ENCODE results near the gene ZHX3. TPM values are rescaled to one million over a fixed set of nuclear protein-coding genes. Genes with fewer than 3 reads are reported as not detected.

Gene ZHX3
- total and polyA plus RNA-seq, 4 donors = 3.2 to 30.0 (median 8.0) TPM

DNA sequence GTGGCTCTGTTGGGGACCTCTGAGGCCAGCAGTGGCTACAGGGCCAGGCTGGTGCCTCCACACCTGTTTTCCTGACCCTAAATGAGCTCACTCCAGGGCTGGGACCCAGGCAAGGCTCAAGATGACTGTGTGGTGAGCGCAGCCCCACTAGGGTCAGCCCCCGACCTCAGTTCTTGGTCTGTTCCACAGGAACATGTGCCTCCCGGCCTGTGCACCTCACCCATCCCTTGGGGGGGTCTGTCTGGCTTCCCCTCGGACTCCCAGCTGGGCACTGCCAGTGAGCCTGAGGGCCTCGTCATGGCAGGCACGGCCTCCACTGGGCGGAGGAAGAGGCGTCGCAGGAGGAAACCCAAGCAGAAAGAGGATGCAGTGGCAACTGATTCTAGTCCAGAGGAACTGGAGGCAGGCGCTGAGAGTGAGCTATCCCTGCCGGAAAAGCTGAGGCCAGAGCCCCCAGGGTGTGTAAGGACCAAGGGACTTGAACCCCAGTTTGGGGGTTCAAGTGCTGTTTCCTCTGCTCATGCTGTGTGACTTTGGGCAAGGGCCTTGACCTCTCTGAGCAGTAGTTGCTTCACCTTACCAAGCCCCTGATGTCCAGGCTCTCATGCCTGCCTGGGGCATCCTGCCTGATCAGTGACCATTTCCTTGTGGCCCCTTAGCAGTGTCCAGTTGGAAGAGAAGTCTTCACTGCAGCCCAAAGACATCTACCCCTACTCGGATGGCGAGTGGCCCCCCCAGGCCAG lies 31.1 kb upstream of the ZHX3 start:
- Histone ChIP-seq H3K36me3 (ENCODE audit: control insufficient read depth in 4 of 4, insufficient read depth in 3 of 4, low read depth in 1 of 4, low read length in 3 of 4) (peaks cover 7 to 58% (median 23%) of the 10 kb centered on the region in 4 donors), H3K9me3 (ENCODE audit: control insufficient read depth in 4 of 4, low read length in 3 of 4) (no peaks in the 10 kb centered on the region), H3K9ac (ENCODE audit: low read depth in 1 of 2, low read length in 2 of 2) (no peak overlapping the region), H3K27ac (ENCODE audit: low read depth in 1 of 2, low read length in 2 of 2) (no peak overlapping the region), H3K4me3 (ENCODE audit: low read depth in 1 of 3, low read length in 3 of 3) (no peak overlapping the region), H3K27me3 (ENCODE audit: control insufficient read depth in 4 of 4, insufficient read depth in 4 of 4, low read length in 3 of 4) (no peaks in the 10 kb centered on the region), H3K4me1 (ENCODE audit: control insufficient read depth in 4 of 4, insufficient read depth in 4 of 4, low read length in 3 of 4) (peaks cover 0 to 8% (median 4%) of the 10 kb centered on the region in 4 donors)
- DNase-seq (ENCODE audit: low spot score) = no peak
- 96% methylated on average over 13 of the region's 13 CpGs for WGBS
- TF ChIP-seq YY1 (IDR thresholded peaks at IDR 0.05) = no peak
- TF ChIP-seq, protein P1, sequence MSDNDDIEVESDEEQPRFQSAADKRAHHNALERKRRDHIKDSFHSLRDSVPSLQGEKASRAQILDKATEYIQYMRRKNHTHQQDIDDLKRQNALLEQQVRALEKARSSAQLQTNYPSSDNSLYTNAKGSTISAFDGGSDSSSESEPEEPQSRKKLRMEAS (IDR thresholded peaks at IDR 0.05) = no peak
- TF ChIP-seq ZBTB33 (IDR thresholded peaks at IDR 0.05) = no peak
- no peak for TF ChIP-seq NR2F2 (IDR thresholded peaks at IDR 0.05)
- TF ChIP-seq HNF4G (IDR thresholded peaks at IDR 0.05) = no peak
- TF ChIP-seq JUND (IDR thresholded peaks at IDR 0.05) = no peak
- TF ChIP-seq GABPA (IDR thresholded peaks at IDR 0.05 in 1 of 2, conservative IDR thresholded peaks at IDR 0.05 in 1 of 2) = no peak
- no peak for TF ChIP-seq HNF4A (conservative IDR thresholded peaks at IDR 0.05)
- no peak for TF ChIP-seq FOXA2 (IDR thresholded peaks at IDR 0.05)
- no peak for TF ChIP-seq REST (IDR thresholded peaks at IDR 0.05)
- no peak for TF ChIP-seq FOXA1 (IDR thresholded peaks at IDR 0.05)
- TF ChIP-seq EGR1 (IDR thresholded peaks at IDR 0.05; ENCODE audit: low read depth in 2 of 2) = no peak
- TF ChIP-seq, protein P2, sequence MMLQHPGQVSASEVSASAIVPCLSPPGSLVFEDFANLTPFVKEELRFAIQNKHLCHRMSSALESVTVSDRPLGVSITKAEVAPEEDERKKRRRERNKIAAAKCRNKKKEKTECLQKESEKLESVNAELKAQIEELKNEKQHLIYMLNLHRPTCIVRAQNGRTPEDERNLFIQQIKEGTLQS (IDR thresholded peaks at IDR 0.05) = no peak
- TF ChIP-seq, protein P3, sequence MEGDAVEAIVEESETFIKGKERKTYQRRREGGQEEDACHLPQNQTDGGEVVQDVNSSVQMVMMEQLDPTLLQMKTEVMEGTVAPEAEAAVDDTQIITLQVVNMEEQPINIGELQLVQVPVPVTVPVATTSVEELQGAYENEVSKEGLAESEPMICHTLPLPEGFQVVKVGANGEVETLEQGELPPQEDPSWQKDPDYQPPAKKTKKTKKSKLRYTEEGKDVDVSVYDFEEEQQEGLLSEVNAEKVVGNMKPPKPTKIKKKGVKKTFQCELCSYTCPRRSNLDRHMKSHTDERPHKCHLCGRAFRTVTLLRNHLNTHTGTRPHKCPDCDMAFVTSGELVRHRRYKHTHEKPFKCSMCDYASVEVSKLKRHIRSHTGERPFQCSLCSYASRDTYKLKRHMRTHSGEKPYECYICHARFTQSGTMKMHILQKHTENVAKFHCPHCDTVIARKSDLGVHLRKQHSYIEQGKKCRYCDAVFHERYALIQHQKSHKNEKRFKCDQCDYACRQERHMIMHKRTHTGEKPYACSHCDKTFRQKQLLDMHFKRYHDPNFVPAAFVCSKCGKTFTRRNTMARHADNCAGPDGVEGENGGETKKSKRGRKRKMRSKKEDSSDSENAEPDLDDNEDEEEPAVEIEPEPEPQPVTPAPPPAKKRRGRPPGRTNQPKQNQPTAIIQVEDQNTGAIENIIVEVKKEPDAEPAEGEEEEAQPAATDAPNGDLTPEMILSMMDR (IDR thresholded peaks at IDR 0.05; ENCODE audit: low read depth, low read length, missing input control) = no peak
- TF ChIP-seq TAF1 (conservative IDR thresholded peaks at IDR 0.05) = no peak
- no peak for TF ChIP-seq RAD21 (IDR thresholded peaks at IDR 0.05)
- TF ChIP-seq RXRA (IDR thresholded peaks at IDR 0.05) = no peak

All from liver (tissue), 9 donors.